HG02943 (cell line): ENCODE results near the gene PRPSAP1.

Experiments used
- ATAC-seq: cut with Tn5 transposase; IDR thresholded peaks from one replicate; pipeline ENCODE4 v1.9.1; 2021; ENCODE audit warnings: mild to moderate bottlenecking, low read depth, moderate library complexity; ENCODE audit not compliant: unreplicated experiment

Gene PRPSAP1, protein sequence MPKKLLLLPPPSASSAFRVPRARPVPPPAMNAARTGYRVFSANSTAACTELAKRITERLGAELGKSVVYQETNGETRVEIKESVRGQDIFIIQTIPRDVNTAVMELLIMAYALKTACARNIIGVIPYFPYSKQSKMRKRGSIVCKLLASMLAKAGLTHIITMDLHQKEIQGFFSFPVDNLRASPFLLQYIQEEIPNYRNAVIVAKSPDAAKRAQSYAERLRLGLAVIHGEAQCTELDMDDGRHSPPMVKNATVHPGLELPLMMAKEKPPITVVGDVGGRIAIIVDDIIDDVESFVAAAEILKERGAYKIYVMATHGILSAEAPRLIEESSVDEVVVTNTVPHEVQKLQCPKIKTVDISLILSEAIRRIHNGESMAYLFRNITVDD

DNA sequence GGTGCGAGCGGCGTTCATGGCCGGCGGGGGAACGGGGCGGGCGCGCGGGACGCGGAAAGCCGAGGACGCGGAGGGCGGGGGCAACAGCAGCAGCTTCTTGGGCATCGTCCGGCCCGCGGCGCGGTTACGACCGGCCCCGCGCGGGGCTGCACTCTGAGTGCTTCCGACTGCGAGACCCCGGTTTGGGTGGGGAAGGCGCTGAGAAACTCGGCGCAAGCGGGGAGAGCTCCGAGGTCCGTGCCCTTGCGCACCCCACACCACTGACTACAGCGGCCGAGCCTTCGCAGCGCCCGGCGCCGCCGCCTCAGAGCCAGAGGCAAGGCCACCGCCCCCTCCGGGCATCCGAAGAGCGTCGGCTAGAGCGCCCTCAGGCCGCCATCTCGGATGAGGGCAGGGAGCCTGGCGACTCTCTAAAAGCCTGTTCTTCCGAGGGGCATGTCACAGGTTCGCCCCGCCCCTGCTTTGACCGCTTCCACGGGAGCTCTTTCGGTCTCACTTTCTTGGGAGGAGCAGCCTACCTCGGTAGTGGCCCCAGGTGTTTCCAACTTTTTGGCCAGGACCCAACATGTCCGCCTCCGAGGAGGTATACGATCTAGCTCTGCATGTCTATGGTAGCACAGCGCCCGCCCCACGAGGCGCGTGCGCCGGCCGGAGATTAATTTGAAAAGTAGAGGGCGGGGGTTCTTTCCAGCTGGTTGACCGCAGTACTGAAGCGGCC, at the start of gene PRPSAP1:
TSS of gene PRPSAP1 (minus strand) at position 318 of the 718 bp plus-strand sequence. CDS start at position 105, 213 bp downstream.
- peak; percentile 71 for ATAC-seq

DNA sequence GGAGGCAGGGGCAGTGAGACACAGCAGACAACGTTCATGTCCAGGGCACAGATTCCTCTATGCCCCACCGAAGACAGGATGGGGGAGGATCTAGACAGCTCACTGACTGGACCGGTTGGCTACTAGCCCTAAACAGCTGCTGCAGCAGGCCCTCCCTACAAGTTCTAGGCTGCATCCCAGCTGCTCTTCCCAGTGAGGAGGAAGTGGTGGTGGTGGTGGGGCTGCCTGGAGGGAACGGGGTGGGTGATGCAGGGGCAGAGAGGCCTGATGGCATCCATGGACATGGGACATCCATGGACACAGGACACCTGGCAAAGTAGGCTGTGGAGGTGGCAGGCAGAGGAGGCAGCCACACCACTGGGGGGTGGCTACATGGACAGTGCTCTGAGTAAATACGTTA, 49.0 kb upstream of the PRPSAP1 start:
- no peak for ATAC-seq

DNA sequence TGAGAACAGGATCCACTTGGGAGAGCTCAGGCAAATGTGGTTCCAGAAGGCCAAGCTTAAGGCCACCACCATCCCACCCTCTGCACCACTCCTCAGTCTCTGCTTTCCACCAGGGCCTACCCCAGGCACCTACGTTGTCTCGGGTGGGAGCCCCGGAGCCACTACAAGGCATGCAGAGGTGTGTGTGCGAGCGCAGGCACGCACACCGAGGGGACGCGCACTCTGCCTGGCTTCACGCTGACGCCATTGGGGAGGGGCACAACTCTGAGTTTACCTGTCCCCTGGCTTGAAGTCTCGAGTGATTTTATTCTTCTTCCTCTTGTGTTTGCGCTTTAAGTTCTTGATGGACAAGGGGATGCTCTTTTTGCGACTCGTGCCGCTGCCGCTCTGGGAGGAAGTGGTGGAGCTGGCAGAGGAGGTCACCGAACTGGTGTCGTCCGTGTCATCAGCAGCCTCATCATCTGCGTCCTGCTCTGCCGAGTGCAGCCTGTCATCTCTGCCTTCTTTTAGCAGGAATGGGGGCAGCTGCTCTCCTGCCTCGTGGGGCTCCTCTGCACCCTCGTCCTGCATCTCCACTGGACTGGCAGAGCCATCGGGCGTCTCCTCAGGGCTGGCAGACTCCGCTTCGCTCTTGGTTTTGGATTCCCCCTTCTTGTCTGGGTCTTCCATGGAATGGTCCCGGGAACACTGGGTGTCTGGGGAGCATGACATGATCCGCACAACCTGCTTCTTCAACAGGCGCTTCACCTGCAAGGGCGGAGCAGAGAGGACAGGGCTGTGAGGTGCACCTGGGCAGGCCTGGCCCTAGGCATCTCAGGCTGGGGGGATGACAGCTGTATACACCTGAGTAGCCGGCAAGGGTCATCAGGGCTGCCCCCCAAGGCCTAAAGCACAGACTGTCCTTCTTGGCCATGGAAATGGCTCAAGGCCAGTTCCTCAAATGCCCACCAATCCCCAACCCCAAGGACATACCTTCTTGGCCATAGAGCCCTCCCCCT, 45.8 kb upstream of the PRPSAP1 start:
- ATAC-seq, result no peak

DNA sequence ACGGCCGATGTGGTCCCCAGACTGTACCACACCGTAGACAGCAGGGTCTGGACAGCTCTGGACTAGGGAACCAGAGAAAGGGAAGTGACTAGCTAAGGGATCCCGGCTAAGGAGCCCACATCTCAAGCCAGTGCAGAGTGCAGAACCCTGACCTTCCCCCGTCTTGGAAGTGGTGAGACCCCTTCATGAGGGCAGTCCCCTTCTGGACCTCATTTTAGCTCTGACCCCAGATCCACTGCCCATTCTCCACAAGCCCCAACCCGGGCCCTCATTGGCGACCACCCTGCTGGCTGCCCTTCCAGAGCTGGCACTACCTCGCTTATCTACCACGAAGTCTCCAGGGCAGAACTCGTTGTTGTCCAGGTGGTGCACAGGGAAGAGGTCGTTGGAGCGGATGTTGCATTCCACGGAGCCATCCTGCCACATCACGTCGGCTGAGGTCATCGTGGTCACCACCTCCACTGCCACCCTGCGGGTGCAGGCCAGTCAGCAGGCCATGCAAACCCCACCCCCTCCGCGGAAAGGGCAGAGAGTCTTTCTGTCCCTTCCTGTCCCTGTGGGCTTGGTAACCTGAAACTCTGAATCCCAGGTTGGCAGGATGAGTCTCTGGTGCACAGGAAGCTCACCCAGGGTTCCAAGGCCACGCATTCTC, 44.9 kb upstream of the PRPSAP1 start:
- no peak for ATAC-seq

DNA sequence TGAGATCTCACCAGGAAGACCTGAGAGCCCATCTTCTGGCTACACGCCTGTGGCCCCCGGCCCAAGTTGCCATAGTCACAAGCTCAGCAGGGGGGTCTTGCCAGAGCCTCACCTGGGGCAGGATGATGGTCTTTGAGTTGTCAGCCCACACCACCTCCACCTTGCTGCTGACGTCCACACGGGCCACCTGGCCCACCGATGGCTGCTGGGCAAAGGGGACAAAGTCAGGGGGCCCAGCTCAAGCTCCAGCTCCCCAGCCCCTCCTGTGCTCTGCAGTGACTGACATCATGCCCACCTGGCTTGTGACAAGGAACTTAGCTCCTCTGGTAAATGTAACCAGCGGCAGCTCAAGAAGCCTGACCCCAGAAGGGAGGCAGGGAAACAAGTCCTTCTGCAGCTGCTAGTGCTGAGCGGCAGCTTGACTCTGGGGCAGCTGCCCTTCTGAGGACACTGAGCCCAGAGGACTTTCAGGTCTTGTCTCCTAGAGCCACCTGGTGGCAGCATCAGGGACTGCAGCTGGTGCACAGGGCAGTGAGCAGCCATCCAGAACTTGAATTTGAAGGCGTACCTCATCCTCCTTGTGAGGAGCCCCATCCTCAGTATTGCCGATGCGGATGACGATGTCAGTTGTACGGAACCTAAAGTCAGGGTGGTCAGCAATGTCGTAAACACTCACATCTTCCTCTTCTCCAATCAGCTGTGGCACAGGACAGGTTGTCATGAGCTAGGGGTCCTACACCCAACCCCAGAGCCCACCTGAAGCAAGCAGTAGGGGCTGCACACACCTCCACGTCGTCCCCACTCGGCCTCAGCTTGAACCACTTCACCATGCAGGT, 44.2 kb upstream of the PRPSAP1 start:
- ATAC-seq, result no peak

DNA sequence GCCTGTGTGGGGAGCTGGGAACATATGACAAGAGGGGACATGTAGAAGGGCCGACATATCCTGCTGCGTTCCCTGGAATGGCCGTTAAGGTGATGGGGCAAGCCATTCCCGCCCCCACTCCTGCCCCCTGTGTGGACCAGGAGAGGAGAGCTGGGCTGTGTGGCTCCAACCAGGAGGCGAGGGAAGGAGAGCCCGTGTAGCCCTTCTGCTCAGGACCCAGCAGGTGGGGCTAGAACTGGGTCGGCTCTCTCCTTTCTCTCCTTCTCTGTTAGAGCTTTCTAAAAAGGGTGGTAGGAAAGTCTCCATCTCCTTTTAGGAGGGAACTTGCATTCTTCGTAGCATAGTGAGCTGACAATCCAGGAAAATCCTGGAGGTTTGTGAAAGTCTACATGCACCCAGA, 43.5 kb upstream of the PRPSAP1 start:
- no peak for ATAC-seq

DNA sequence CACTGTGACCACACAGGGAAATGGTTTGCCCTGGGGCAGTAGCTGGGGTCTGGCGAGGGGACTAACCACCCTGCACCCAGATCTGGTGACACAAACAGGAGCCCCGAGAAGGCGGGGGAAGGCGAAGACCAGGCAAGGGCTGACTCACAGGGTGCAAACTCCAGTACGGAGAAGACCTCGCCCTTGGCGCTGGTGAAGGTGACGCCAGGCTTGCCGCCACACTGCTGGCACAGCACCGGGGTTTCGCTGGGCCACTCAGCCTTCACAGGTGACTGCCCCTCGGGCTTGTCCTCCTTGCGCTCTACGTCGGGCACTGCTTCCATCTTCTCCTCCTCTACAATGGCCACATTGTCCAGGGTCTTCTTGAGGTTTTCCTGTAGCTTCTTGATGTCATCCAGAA, 42.3 kb upstream of the PRPSAP1 start:
- no peak for ATAC-seq

DNA sequence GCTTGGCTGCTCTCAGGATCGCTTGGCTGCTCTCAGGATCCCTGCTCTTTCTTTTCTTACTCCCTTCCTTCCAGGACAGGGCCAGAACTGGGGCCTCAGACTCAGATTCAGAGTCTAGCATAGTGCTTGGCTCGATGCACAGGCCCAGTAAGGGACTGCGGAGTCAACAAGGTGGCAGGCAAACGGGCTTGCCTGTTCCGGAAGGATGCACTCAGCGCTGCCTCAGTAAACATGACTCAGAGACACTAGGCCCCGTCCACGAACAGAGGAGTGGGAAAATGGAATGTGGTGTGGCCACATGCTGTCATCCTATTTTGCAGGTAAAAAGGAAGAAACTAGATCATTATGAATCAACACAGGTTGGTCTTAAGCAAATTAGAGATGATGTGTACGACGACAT, 40.5 kb upstream of the PRPSAP1 start:
- ATAC-seq, result no peak

DNA sequence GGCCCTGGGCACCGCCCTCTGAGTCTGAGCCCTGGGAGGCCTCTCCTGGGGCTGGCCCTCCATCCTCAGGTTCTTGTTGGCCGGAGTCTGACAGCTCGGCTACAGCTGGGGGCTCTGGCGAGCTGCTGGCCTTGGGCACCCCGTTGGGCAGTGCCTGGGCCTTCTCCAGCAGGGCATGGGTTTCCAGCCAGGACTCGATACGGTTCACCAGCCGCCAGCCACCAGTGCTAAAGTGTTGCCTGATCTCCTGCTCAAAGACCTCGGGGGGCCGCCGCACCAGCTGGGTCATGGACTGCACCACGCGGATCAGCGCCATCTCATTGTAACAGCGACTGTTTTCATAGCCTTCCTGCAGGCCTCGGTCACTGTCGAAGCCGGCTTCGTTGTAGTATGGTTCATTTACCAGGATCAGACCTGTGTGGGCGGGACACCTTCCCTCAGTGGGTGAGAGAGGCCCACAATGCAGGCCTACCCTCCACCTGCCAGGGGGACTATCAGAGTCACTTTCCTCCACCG, 37.5 kb upstream of the PRPSAP1 start:
- no peak for ATAC-seq

DNA sequence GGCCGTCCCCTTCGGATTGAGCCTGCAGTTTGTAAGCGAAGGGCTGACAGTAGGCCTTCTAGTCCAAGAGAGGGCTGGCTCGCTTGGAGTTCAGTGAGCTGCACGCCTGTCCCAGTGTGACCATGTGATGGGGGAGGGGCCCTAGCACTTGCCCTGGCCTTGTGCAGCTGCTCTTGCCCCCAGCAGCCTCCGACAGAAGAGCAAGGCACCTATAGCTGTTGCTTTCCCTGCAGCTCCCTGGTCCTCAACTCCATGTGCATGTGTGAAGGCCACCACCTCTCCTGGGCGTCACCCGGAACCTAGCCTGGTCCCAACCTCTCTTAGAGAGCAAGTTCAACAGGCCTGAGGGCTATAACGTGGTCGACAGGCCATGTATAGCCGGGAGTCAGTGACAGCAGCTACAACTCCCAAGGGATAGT, 36.3 kb upstream of the PRPSAP1 start:
- ATAC-seq, result no peak

DNA sequence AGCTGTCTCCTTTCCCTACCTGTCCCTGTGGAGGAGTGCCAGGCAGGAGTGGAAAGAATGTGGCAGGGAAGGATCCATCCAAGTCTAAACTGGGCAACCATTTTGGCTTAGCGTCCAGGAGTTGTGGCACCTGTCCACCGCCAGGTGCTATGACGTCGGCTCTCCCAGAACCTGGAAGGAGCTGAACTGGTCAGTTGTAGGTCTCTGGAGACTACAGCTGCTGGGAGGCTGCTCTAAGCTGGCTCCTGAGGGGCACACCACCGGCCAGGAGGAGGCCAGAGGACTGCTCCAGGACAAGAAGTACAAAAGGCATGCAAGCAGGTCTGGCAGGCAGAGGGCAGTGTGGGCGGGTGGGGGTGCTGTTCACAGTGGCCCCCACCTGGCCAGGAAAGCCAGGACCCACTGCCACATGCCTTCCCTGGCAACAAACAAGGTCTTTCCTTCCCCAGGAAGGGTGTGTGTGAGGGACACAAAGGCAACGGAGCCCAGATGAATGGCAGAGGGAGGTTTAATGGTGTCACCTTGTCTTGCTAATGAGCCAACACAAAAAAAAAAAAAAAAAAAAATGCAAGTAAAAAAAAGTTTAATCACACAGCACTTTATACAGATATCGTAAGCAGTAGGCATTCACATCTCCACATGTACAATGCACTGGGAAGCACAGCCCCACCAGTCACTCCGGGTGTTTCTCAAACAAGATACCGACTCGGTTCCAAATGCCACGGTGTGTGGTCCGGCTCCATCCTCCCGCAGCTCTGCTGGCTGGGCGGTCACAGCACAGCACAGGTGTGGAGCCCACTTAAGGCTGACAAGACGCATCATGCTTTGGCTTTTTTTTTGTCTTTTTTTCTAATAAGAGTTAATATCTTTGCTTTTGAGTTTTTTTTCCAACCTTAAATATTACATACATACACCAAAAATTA, 35.5 kb upstream of the PRPSAP1 start:
- ATAC-seq, result no peak

DNA sequence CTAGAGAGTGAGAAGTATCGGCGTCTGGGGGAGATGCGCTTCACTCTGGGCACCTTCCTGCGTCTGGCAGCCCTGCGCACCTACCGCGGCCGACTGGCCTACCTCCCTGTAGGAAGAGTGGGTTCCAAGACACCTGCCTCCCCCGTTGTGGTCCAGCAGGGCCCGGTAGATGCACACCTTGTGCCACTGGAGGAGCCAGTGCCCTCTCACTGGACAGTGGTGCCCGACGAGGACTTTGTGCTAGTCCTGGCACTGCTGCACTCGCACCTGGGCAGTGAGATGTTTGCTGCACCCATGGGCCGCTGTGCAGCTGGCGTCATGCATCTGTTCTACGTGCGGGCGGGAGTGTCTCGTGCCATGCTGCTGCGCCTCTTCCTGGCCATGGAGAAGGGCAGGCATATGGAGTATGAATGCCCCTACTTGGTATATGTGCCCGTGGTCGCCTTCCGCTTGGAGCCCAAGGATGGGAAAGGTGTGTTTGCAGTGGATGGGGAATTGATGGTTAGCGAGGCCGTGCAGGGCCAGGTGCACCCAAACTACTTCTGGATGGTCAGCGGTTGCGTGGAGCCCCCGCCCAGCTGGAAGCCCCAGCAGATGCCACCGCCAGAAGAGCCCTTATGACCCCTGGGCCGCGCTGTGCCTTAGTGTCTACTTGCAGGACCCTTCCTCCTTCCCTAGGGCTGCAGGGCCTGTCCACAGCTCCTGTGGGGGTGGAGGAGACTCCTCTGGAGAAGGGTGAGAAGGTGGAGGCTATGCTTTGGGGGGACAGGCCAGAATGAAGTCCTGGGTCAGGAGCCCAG, 33.5 kb upstream of the PRPSAP1 start:
- ATAC-seq, result no peak

DNA sequence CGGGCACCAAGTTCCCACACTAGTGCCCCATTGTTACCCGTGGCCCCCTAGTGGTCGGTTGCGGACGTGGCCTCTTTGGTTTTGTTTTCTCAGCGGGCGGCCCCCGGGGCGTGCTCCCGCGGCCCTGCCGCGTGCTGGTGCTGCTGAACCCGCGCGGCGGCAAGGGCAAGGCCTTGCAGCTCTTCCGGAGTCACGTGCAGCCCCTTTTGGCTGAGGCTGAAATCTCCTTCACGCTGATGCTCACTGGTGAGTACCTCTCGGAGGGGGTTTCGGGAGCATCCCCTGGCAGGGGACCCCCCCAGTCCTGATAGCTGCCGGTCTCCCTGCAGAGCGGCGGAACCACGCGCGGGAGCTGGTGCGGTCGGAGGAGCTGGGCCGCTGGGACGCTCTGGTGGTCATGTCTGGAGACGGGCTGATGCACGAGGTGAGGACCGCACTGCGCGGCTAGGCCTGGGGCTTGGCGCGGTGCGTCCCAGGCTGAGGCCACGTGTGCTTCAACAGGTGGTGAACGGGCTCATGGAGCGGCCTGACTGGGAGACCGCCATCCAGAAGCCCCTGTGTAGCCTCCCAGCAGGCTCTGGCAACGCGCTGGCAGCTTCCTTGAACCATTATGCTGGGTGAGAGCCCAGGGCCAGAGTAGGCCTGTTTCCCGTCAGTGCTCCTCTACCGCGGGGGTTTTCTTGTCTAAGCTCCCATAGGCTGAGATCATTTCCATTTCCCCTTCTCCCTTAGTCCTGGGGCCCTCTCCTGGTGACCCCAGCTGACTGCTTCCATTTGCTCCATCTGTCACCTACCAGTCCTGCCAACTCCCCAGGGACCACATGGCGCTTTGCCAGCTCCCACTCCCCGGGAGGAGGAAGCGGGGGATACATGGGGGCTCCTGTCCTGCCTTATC, 32.4 kb upstream of the PRPSAP1 start:
- no peak for ATAC-seq

DNA sequence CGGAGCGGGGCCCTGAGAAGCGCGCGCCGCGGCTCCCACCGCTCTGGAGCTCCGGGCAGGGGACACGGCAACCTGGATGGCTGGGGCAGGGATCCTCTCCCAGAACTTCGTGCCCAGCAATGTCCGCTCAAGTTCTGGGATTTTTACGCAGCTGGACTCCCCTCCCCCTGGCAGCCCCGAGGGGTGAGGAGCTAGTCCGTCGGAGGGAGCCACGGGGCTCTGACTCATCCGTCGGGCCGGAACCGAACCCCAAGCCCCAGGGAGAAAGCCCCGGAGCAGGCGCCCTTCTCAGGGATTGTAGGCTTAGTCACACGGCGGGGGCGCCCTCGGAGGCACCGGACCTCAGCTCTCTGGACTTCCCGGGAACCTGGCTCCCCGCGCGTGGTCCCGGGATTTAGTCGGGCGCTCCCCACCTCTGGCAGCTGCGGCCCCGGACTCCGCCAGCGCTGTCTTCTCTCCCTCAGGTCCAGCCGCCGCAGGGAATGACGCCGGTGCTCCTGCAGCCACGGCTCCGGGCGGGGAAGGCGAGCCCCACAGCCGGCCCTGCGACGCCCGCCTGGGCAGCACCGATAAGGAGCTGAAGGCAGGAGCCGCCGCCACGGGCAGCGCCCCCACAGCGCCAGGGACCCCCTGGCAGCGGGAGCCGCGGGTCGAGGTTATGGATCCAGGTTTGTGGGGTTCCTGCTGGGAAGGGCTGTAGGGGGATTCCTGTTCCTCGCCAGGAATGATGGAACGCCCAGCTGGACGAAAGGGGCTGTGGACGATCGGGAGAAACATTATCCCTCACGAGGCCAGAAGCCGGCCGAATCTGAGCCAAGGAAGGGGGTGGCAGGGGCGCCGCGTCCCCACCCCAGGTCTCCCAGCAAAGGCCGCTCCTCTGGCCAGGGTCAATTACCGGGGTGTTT, 31.5 kb upstream of the PRPSAP1 start:
- no peak for ATAC-seq

DNA sequence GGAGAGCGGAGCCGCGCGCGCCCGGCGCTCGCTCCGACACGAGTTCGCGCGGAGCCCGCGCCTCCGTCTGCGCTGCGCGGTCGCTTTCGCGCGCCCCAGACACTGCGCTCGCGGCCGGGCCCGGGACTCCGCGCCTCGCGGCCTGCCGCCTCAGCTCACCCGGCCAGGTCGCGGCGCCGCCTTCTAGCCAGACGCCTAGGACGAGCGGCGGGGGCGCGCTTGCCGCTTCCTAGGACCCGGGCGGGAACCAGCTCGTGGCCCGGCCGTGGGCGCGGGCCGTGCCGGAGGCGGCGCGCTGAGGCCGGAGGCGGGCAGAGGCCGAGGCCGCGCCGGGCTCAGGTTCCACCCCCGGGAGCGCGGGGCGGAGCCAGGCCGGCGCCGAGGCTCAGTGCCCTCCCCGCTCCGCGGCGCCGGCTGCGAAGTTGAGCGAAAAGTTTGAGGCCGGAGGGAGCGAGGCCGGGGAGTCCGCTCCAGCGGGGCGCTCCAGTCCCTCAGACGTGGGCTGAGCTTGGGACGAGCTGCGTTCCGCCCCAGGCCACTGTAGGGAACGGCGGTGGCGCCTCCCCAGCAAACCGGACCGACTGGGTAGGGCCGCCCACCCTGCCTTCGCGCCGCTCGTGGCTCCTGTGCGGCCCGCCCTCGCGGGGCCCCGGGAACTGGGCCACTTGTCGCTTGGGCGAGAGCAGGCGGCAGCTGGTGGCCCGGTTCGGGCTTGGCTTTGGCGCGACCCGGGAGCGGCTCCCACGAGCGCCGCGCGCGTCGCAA, 30.7 kb upstream of the PRPSAP1 start, which contains the start of gene SPHK1:
TSS of gene SPHK1 (plus strand) at position 388 of the 765 bp plus-strand sequence. CDS start 1,036 bp downstream, outside the sequence.
- ATAC-seq, result no peak
